A549 (cell line): ENCODE measurements around the gene ADAD2. TPM values are rescaled to one million over a fixed set of nuclear protein-coding genes. Genes with fewer than 3 reads are reported as not detected.

Source experiments
- ATAC-seq, 2 experiments: fragments of 200-7000 bp in 1 of 2; fragments of >200 bp in 1 of 2; cut with Nextera tagmentation in 1 of 2; cut with Tn5 transposase in 1 of 2; 3 replicates each; pipeline versions ENCODE4 v1.8.0 to v1.9.1; 2018 to 2020; ENCODE audit warnings: mild to moderate bottlenecking in 1 of 2, moderate library complexity in 1 of 2
- CTCF ChIA-PET: fragments of 300-600 bp; sonication (Branson Sonifier 250); formaldehyde crosslinking; extraction: SDS; loops from one replicate; lab custom pipeline; 2021; ENCODE audit warnings: antibody characterized with exemption, inconsistent platforms; lab: Yijun Ruan, JAX
- POLR2A ChIA-PET: fragments of 350-600 bp; formaldehyde crosslinking; extraction: SDS; loops from one replicate; lab custom pipeline; 2021; ENCODE audit warnings: antibody characterized with exemption, inconsistent platforms; lab: Yijun Ruan, JAX
- DNase-seq, 2 experiments: peaks; one replicate each; pipeline versions ENCODE4 v3.0.0 to v3.0.0-alpha.2; 2011 to 2016; ENCODE audit warnings: low read depth in 1 of 2, low spot score in 1 of 2
- FAIRE-seq: peaks from 2 replicates; lab custom pipeline; 2011; peaks lifted over from hg19 to GRCh38; lab: Jason Lieb, UNC
- H3K27ac ChIP-seq, 2 experiments: fragments of >200 bp; sonication (Bioruptor Twin); formaldehyde crosslinking; 3 replicates each; pipeline ENCODE4 v1.5.1; 2016 to 2017
- H3K4me1 ChIP-seq: fragments of >200 bp; sonication (Bioruptor Twin); formaldehyde crosslinking; 3 replicates; pipeline ENCODE4 v1.6.1; 2016
- H3K4me2 ChIP-seq: fragments of >200 bp; sonication (Bioruptor Twin); formaldehyde crosslinking; 3 replicates; pipeline ENCODE4 v1.6.1; 2016
- H3K4me3 ChIP-seq: fragments of >200 bp; sonication (Bioruptor Twin); formaldehyde crosslinking; 3 replicates; pipeline ENCODE4 v1.5.1; 2016
- H3K9me3 ChIP-seq: fragments of >200 bp; sonication (Bioruptor Twin); formaldehyde crosslinking; 3 replicates; pipeline ENCODE4 v1.6.1; 2016
- BCL3 ChIP-seq: fragments of >200 bp; sonication (Bioruptor Twin); formaldehyde crosslinking; IDR thresholded peaks from 3 replicates; pipeline ENCODE4 v1.6.1; 2016
- BHLHE40 ChIP-seq: IDR thresholded peaks from 2 replicates; pipeline ENCODE4 v1.6.1; 2012; ENCODE audit warnings: low read depth, low read length, inconsistent platforms
- CEBPB ChIP-seq, 2 experiments: fragments of >200 bp in 1 of 2; sonication (Bioruptor Twin) in 1 of 2; formaldehyde crosslinking in 1 of 2; IDR thresholded peaks; 2 replicates each; pipeline ENCODE4 v1.6.1; 2012 to 2016
- ELK1 ChIP-seq: fragments of 150-350 bp; IDR thresholded peaks from 2 replicates; pipeline ENCODE4 v1.6.1; 2014; ENCODE audit warnings: low read depth, mild to moderate bottlenecking, low read length
- EP300 ChIP-seq, 2 experiments: fragments of >200 bp; sonication (Bioruptor Twin); formaldehyde crosslinking; IDR thresholded peaks; 2 replicates in 1 of 2; 3 replicates in 1 of 2; pipeline ENCODE4 v1.6.1; 2016 to 2017
- ESRRA ChIP-seq: fragments of 150-350 bp; IDR thresholded peaks from 2 replicates; pipeline ENCODE4 v1.6.1; 2014; ENCODE audit warnings: mild to moderate bottlenecking, low read length, borderline replicate concordance
- FOXS1 ChIP-seq: fragments of 250-450 bp; sonication (Bioruptor Pico); IDR thresholded peaks from 2 replicates; pipeline ENCODE4 v1.5.0; 2020; ENCODE audit warnings: mild to moderate bottlenecking, moderate library complexity
- HMGXB4 ChIP-seq: fragments of 250-450 bp; sonication (Bioruptor Pico); IDR thresholded peaks from 2 replicates; pipeline ENCODE4 v1.5.0; 2021; ENCODE audit warnings: mild to moderate bottlenecking, moderate library complexity, borderline replicate concordance
- HOXA7 ChIP-seq: fragments of 250-450 bp; sonication (Bioruptor Pico); IDR thresholded peaks from 2 replicates; pipeline ENCODE4 v1.5.0; 2020; ENCODE audit warnings: mild to moderate bottlenecking, moderate library complexity
- MAZ ChIP-seq: fragments of 150-350 bp; IDR thresholded peaks from 2 replicates; pipeline ENCODE4 v1.6.1; 2014; ENCODE audit warnings: antibody characterized with exemption, low read depth, low read length, borderline replicate concordance
- NFE2L2 ChIP-seq: fragments of 150-350 bp; conservative IDR thresholded peaks from 2 replicates; pipeline ENCODE4 v1.6.1; 2014; ENCODE audit warnings: low read length
- NR3C1 ChIP-seq: fragments of >200 bp; sonication (Bioruptor Twin); formaldehyde crosslinking; IDR thresholded peaks from 3 replicates; pipeline ENCODE4 v1.6.1; 2017
- PHF8 ChIP-seq: fragments of 200-600 bp; sonication (generic); IDR thresholded peaks from 2 replicates; pipeline ENCODE4 v1.6.1; 2016; ENCODE audit warnings: low read depth, mild to moderate bottlenecking, antibody characterized with exemption, moderate library complexity, borderline replicate concordance
- RAD21 ChIP-seq, 2 experiments: fragments of >200 bp in 1 of 2; sonication (Bioruptor Twin) in 1 of 2; formaldehyde crosslinking in 1 of 2; IDR thresholded peaks in 1 of 2; conservative IDR thresholded peaks in 1 of 2; 2 replicates in 1 of 2; 3 replicates in 1 of 2; pipeline ENCODE4 v1.6.1; 2012 to 2018; ENCODE audit warnings: inconsistent platforms in 1 of 2
- REST ChIP-seq: fragments of 200-600 bp; sonication (generic); IDR thresholded peaks from 2 replicates; pipeline ENCODE4 v1.6.1; 2016; ENCODE audit warnings: antibody characterized with exemption, mild to moderate bottlenecking, moderate library complexity
- SMC3 ChIP-seq: fragments of >200 bp; sonication (Bioruptor Twin); formaldehyde crosslinking; IDR thresholded peaks from 3 replicates; pipeline ENCODE4 v1.6.1; 2018; ENCODE audit warnings: inconsistent platforms
- SREBF2 ChIP-seq: fragments of 450-650 bp; IDR thresholded peaks from 2 replicates; pipeline ENCODE4 v1.6.1; 2014; ENCODE audit warnings: mild to moderate bottlenecking, moderate library complexity
- ZC3H11A ChIP-seq: fragments of 450-650 bp; IDR thresholded peaks from 2 replicates; pipeline ENCODE4 v1.6.1; 2014; ENCODE audit warnings: antibody characterized with exemption, mild to moderate bottlenecking
- ZFP36 ChIP-seq: fragments of 450-650 bp; IDR thresholded peaks from 2 replicates; pipeline ENCODE4 v1.6.1; 2014; ENCODE audit warnings: borderline replicate concordance; ENCODE audit not compliant: partially characterized antibody
- WGBS: methylation state at CpG from one replicate; pipeline ENCODE4 v1.1.6; 2017; ENCODE audit errors: missing lambda C conversion rate; 5-methylcytosine and 5-hydroxymethylcytosine counted together
- polyA plus RNA-seq, 4 experiments: library from polyadenylated mRNA; depleted of rRNA in 3 of 4; stranded (reverse); fragments of >200 nt; fragmentation: RNase III in 1 of 4; extraction: RNeasy Plus Mini Kit Qiagen cat#74134 plus additional on column Dnase treatment in 1 of 4; gene quantifications; 2 replicates in 3 of 4; 3 replicates in 1 of 4; pipeline ENCODE4 v1.2.3, GENCODE V29; 2011 to 2017

Gene ADAD2
- polyA plus RNA-seq, 2 of the 4 experiments (the other 2 are of a cell fraction): not detected

DNA sequence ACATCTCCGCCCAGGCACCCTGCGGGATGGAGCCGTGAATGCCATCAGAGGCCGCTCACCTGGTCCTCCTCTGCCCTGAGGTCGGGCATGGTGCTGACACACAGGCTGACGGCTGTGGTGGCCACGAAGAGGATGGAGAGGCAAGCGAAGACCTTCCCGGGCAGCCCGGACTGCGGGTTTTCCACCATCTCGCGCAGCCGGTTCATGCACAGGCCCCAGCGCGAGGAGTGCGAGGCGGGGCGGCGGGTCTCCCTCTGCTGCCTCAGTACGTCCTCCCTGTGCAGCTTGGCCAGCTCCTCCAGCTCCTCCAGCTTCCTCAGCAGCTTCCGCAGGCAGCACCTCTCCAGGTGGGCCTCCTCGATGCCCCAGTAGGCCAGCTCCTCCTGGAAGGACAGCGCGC lies 45.7 kb downstream of the ADAD2 start:
- H3K4me2 ChIP-seq: no peak overlapping the region
- CTCF ChIA-PET: interaction anchor here (0.6 kb wide), 1 partner anchor 19 kb away, joined by 4 read pairs; no protein-coding TSS in a partner anchor

GRCh38 chr16:84237994-84238750 lies 47.2 kb downstream of the ADAD2 start:
- TF ChIP-seq RAD21 (conservative IDR thresholded peaks at IDR 0.05 in 1 of 2, IDR thresholded peaks at IDR 0.05 in 1 of 2): no peak
- peak; percentile 21 for TF ChIP-seq ZFP36
- Histone ChIP-seq H3K27ac (no peak overlapping the region), H3K4me1 (no peaks in the 10 kb centered on the region), H3K4me2 (no peak overlapping the region), H3K4me3 (no peak overlapping the region), H3K9me3 (no peaks in the 10 kb centered on the region)
- FAIRE-seq (no peak), DNase-seq (no peak), ATAC-seq (no peak)
- 65% methylated on average over 17 of the region's 17 CpGs for WGBS
- POLR2A ChIA-PET: no interaction called here
- CTCF ChIA-PET: interaction anchor here (0.7 to 1.3 kb wide), 4 partner anchors 12 to 246 kb away, joined by 3 to 6 read pairs (median 3); no protein-coding TSS in a partner anchor

More for the DNA sequence above, 45.7 kb downstream of the ADAD2 start:
- H3K27ac ChIP-seq: no peak overlapping the region
- POLR2A ChIA-PET: no interaction called here
- TF ChIP-seq ZC3H11A: no peak
- DNase-seq (no peak), FAIRE-seq (no peak), ATAC-seq (no peak)
- no peaks in the 10 kb centered on the region for H3K9me3 ChIP-seq
- H3K4me3 ChIP-seq: no peak overlapping the region
- 83% methylated on average over 25 of the region's 25 CpGs for WGBS
- H3K4me1 ChIP-seq: no peaks in the 10 kb centered on the region

DNA sequence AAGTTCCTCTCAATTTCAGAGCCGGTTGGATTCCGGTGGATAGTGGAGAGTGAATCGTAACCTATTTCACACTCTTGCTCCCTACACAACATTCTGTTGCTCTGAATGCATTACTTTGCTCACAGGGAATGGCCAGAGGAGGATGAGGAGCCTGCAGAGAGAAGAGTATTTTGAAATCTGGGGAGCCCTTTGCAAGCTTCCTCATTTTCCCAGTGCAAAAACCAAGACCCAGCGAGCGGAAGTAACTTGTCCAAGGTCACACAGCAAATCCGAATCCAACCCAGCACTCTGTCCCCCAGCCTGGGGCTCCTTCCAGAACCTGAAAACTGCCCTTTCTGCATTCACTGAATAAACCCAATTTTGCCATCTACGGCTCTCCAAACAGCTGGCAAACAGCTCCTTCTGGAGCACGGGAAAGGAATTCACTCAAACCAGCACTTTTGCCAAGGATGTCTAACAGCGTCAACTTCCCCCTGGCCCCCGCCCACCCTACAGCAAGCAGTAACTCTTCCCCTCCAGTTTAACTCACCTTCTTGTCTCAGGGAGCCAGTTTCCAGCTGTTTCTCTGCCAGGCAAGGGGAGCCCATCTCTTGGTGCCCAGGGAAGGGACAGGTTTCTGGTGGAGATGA lies 48.3 kb downstream of the ADAD2 start:
- H3K4me1 ChIP-seq: no peaks in the 10 kb centered on the region
- WGBS: 52% methylated on average over 10 of the region's 10 CpGs
- no peak overlapping the region for H3K4me3 ChIP-seq
- TF ChIP-seq HMGXB4 (CRISPR knock-in tag): no peak
- no peak overlapping the region for H3K27ac ChIP-seq
- ChIA-PET CTCF (interaction anchor here (0.7 to 1.4 kb wide), 6 partner anchors 10 to 433 kb away, joined by 3 to 6 read pairs (median 3); no protein-coding TSS in a partner anchor), POLR2A (no interaction called here)
- DNase-seq: no peak
- H3K9me3 ChIP-seq: no peaks in the 10 kb centered on the region; the same call in 2 of the 3 replicates
- no peak overlapping the region for H3K4me2 ChIP-seq
- FAIRE-seq: no peak
- no peak for ATAC-seq

GRCh38 chr16:84239909-84240308 lies 49.0 kb downstream of the ADAD2 start, which contains the start of gene KCNG4:
TSS of gene KCNG4 (minus strand) at chr16:84240012. CDS start at chr16:84237485, 2,527 bp downstream.
- Histone ChIP-seq H3K9me3 (no peaks in the 10 kb centered on the region; the same call in 2 of the 3 replicates), H3K4me2 (no peak within 1 kb of the TSS), H3K4me3 (no peak within 1 kb of the TSS), H3K27ac (no peak within 1 kb of the TSS), H3K4me1 (no peaks in the 10 kb centered on the region)
- 40% methylated on average over 3 of the region's 7 CpGs for WGBS
- ATAC-seq: no peak
- ChIA-PET POLR2A (no interaction called here), CTCF (interaction anchor here (0.8 to 1.4 kb wide), 5 partner anchors 9 to 432 kb away, joined by 3 to 4 read pairs (median 4); partner anchors contain the start of gene TAF1C)
- DNase-seq: no peak
- FAIRE-seq: no peak
- TF ChIP-seq NFE2L2 (no peak), ZFP36 (no peak), RAD21 (conservative IDR thresholded peaks at IDR 0.05 in 1 of 2, IDR thresholded peaks at IDR 0.05 in 1 of 2) (no peak), HOXA7 (CRISPR knock-in tag) (no peak), MAZ (no peak), NR3C1 (no peak), SMC3 (no peak), BHLHE40 (no peak), BCL3 (no peak), FOXS1 (CRISPR knock-in tag) (no peak), CEBPB (IDR thresholded peaks at IDR 0.05) (no peak), ESRRA (no peak), ELK1 (no peak), REST (no peak), EP300 (IDR thresholded peaks at IDR 0.05) (no peak), PHF8 (no peak), SREBF2 (no peak)
